ENCODE data around the gene ENG. TPM values are rescaled to one million over a fixed set of nuclear protein-coding genes. Genes with fewer than 3 reads are reported as not detected.

Gene ENG
- total RNA-seq: 10 to 100 TPM; 12.7 to 34.1 TPM

- Mint-ChIP-seq H3K36me3 (peaks cover 4% of the 10 kb centered on the region), H3K4me1 (ENCODE audit: low read depth in 2 of 2) (peaks cover 23 to 28% of the 10 kb centered on the region in 2 donors), H3K9me3 (peaks cover 3% of the 10 kb centered on the region), H3K27ac (peak within 1 kb of the TSS; percentile 80), H3K27me3 (no peaks in the 10 kb centered on the region), H3K4me3 (peak within 1 kb of the TSS; percentile 91)
- DNase-seq (ENCODE audit: low spot score) (no peak), ATAC-seq (peak; percentile 58 to 67)
Observed at GRCh38 chr9:127854184-127854806, at the start of gene ENG. TSS of gene ENG (minus strand) at chr9:127854658. CDS start at chr9:127854355, 303 bp downstream.

GRCh38 chr9:127903557-127904475, 49.4 kb upstream of the ENG start:
- peak overlapping the region; percentile 97 for H3K4me3 Mint-ChIP-seq
- peak; percentile 88 for DNase-seq (ENCODE audit: low spot score)
- H3K9me3 Mint-ChIP-seq: no peaks in the 10 kb centered on the region
- H3K27ac Mint-ChIP-seq: peak overlapping the region; percentile 100
- H3K36me3 Mint-ChIP-seq: no peaks in the 10 kb centered on the region
- H3K27me3 Mint-ChIP-seq: no peaks in the 10 kb centered on the region
- peaks cover 34 to 46% of the 10 kb centered on the region in 2 donors for H3K4me1 Mint-ChIP-seq (ENCODE audit: low read depth in 2 of 2)
- peak; percentile 57 to 65 for ATAC-seq

DNA sequence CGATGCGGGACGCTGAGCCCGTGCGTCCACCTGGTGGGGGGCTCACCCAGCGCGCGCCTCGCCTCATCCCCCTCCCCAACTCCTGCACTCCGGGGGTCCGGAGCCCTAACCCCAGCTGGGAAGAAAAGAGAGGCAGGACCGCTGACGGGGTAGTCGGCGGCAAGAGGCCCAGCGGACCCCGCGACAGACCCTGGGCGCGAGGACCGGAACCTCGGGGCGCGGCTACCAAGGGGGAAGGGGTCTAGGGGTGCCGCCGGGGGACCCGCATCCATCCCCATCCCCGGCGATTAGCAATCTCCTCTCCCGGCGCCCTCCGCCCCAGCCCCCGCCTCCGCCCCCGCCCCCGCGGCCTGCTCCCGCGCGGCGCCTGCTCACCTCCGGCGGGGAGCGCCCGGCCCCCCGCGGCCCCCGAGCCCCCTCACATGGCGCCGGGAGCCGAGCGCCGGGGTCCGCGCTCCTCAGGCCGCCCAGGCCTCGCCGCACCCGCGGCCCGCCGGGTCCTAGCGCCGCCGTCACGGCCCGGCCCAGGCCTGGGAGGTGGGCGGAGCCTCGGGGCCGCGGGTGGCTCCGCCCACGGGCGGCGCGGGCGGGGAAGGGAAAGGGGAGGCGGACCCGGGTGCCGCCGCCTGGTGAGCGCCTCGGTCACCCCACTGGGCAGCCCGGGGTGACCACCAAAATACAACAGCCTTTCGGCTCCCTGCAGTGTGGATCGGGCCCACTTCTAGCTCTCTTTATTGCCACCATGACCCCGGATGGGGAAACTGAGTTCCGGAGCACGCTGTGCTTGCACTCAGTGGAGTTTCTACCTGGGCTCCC, 44.9 kb upstream of the ENG start, which contains the start of gene ST6GALNAC6:
TSS of gene ST6GALNAC6 (minus strand) at position 476 of the 816 bp plus-strand sequence. CDS start 1,622 bp downstream, outside the sequence.
- H3K27me3 Mint-ChIP-seq: no peaks in the 10 kb centered on the region
- peak; percentile 85 for DNase-seq (ENCODE audit: low spot score)
- peak within 1 kb of the TSS; percentile 64 to 78 for H3K27ac Mint-ChIP-seq
- H3K4me3 Mint-ChIP-seq: peak within 1 kb of the TSS; percentile 82
- peak; percentile 90 to 93 for ATAC-seq
- peaks cover 12% of the 10 kb centered on the region for H3K36me3 Mint-ChIP-seq
- no peaks in the 10 kb centered on the region for H3K9me3 Mint-ChIP-seq
- H3K4me1 Mint-ChIP-seq (ENCODE audit: low read depth in 2 of 2): peaks cover 28 to 31% of the 10 kb centered on the region in 2 donors

- Mint-ChIP-seq H3K4me3 (peak overlapping the region; percentile 82), H3K9me3 (no peaks in the 10 kb centered on the region), H3K27me3 (no peaks in the 10 kb centered on the region), H3K27ac (peak overlapping the region; percentile 64 to 78), H3K4me1 (ENCODE audit: low read depth in 2 of 2) (peaks cover 25 to 29% of the 10 kb centered on the region in 2 donors), H3K36me3 (peaks cover 19% of the 10 kb centered on the region)
- DNase-seq (ENCODE audit: low spot score) (peak; percentile 70), ATAC-seq (peak; percentile 22 to 50)
Observed at GRCh38 chr9:127898433-127899127, 44.1 kb upstream of the ENG start.

- Mint-ChIP-seq H3K4me3 (peak overlapping the region; percentile 34), H3K36me3 (peaks cover 32% of the 10 kb centered on the region), H3K9me3 (no peaks in the 10 kb centered on the region), H3K4me1 (ENCODE audit: low read depth in 2 of 2) (peaks cover 18 to 31% of the 10 kb centered on the region in 2 donors), H3K27me3 (no peaks in the 10 kb centered on the region), H3K27ac (no peak overlapping the region)
- DNase-seq (ENCODE audit: low spot score): peak; percentile 56
- peak; percentile 24 to 53 for ATAC-seq
Observed at GRCh38 chr9:127897193-127897692, 42.8 kb upstream of the ENG start.

DNA sequence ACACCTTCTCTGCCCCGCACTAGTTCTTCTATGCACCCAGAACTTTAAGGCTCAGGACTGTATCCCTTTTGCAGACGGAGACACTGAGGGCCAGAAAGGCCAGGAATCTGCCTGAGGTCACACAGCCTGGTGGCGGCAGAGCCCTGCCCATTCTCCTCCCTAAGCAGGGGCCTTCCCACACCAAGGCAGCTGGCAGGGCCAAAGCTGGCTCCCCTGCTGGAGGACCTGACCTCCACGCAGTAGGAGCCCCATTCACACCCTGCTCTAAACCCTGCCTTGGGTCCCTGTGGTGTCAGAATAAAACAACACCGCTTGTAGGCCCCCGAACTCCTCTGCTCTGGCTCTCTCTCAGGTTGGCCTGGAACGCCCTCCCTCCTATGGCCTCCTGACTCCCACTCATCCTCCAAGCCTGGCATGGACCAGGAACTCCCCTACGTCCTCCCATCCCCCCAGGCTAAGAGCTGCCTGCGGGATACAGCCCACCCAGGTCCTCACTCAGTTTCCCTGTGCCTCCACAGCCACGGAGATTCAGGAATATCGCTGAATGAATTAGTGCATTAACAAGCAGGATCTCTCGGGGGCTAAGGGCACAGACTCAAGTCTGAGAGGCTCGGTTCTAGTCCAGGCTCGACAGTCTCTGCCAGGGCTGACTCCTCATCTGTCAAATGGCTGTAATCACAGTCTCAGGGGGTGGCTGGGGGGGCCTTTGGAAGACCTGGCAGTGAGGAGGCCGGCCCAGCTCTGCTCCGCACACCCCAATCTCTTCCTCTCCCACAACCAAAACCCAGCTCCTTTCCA, 42.1 kb upstream of the ENG start:
- peak; percentile 58 for DNase-seq (ENCODE audit: low spot score)
- H3K9me3 Mint-ChIP-seq: no peaks in the 10 kb centered on the region
- H3K27me3 Mint-ChIP-seq: no peaks in the 10 kb centered on the region
- no peak overlapping the region for H3K27ac Mint-ChIP-seq
- H3K36me3 Mint-ChIP-seq: peaks cover 32% of the 10 kb centered on the region
- peaks cover 18 to 31% of the 10 kb centered on the region in 2 donors for H3K4me1 Mint-ChIP-seq (ENCODE audit: low read depth in 2 of 2)
- ATAC-seq: no peak
- no peak overlapping the region for H3K4me3 Mint-ChIP-seq

DNA sequence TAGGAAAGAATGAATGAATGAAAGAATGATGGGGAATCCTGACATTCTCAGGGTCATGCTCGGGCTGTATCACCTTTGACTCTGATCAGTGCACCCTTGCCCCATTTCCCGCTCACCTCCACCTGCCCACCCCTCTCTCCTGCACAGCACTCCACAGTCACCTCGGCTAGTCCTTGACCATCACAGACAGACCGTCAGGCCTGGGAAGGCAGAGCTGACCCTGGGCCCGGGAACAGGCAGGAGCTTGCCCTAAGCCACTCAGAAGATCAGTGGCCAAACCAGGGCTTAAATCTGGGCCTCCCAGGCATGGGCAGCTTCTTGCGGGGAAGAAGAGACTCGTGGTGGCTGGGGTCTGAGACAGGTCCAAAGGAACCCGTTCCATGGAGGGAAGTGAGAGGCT, 41.4 kb upstream of the ENG start:
- no peaks in the 10 kb centered on the region for H3K9me3 Mint-ChIP-seq
- no peaks in the 10 kb centered on the region for H3K27me3 Mint-ChIP-seq
- DNase-seq (ENCODE audit: low spot score): peak; percentile 29
- peak overlapping the region in 1 of 2 donors; percentile 35 for H3K27ac Mint-ChIP-seq
- no peak overlapping the region for H3K4me3 Mint-ChIP-seq
- H3K36me3 Mint-ChIP-seq: peaks cover 32% of the 10 kb centered on the region
- ATAC-seq: no peak
- peaks cover 14 to 32% of the 10 kb centered on the region in 2 donors for H3K4me1 Mint-ChIP-seq (ENCODE audit: low read depth in 2 of 2)

DNA sequence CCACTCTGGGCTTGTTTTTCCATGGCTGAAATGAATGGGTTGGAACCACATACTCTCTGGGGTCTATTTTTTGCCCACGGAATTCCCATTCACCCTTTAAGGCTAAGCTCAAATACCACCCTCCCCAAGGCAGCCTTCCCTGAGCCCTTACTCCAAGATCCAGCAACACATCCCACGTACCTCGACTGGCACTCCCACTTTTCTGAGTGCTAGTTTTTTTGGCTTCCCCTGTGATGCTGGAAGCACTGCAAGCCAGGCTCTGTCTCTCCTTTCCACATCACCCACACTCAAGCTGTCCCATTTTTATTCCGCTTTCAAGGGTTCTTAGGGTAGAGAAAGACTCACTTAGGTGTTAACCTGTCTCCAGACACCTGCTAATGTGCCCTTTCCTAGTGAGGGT, 38.9 kb upstream of the ENG start:
- Mint-ChIP-seq H3K36me3 (peaks cover 32% of the 10 kb centered on the region), H3K27ac (no peak overlapping the region), H3K4me1 (ENCODE audit: low read depth in 2 of 2) (peaks cover 11 to 28% of the 10 kb centered on the region in 2 donors), H3K9me3 (no peaks in the 10 kb centered on the region), H3K27me3 (no peaks in the 10 kb centered on the region), H3K4me3 (no peak overlapping the region)
- ATAC-seq: no peak
- DNase-seq (ENCODE audit: low spot score): peak; percentile 42

DNA sequence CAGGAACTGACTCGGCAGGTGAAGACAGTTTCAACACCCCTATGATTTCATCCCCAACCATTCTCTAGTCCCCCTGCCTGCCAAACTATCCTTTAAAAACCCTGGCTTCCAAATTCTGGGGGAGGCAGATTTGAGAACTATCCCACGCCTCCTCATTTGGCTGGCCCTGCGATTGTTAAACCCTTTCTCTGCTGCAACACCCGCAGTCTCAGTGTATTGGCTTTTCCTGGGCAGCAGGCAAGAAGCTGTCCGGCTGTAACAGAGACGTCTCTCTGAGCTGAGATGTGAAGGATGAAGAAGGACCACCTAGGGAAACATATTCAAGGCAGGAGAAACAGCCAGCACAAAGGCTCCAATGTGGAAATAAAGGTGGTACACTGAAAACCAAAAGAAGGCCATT, 38.4 kb upstream of the ENG start:
- peak overlapping the region in 1 of 2 donors; percentile 32 for H3K27ac Mint-ChIP-seq
- ATAC-seq: no peak

GRCh38 chr9:127890053-127890452, 35.6 kb upstream of the ENG start:
- DNase-seq (ENCODE audit: low spot score) (peak; percentile 5), ATAC-seq (no peak)
- Mint-ChIP-seq H3K27me3 (no peaks in the 10 kb centered on the region), H3K36me3 (peaks cover 25% of the 10 kb centered on the region), H3K27ac (no peak overlapping the region), H3K4me1 (ENCODE audit: low read depth in 2 of 2) (peaks cover 7 to 24% of the 10 kb centered on the region in 2 donors), H3K4me3 (no peak overlapping the region), H3K9me3 (no peaks in the 10 kb centered on the region)

More for the DNA sequence above, 38.4 kb upstream of the ENG start:
- H3K36me3 Mint-ChIP-seq: peaks cover 32% of the 10 kb centered on the region
- peaks cover 8 to 27% of the 10 kb centered on the region in 2 donors for H3K4me1 Mint-ChIP-seq (ENCODE audit: low read depth in 2 of 2)
- no peaks in the 10 kb centered on the region for H3K9me3 Mint-ChIP-seq
- no peak overlapping the region for H3K4me3 Mint-ChIP-seq
- peak; percentile 46 for DNase-seq (ENCODE audit: low spot score)
- H3K27me3 Mint-ChIP-seq: no peaks in the 10 kb centered on the region

- no peak overlapping the region for H3K4me3 Mint-ChIP-seq
- peaks cover 13 to 22% of the 10 kb centered on the region in 2 donors for H3K4me1 Mint-ChIP-seq (ENCODE audit: low read depth in 2 of 2)
- H3K27ac Mint-ChIP-seq: no peak overlapping the region
- H3K27me3 Mint-ChIP-seq: no peaks in the 10 kb centered on the region
- peaks cover 6% of the 10 kb centered on the region for H3K36me3 Mint-ChIP-seq
- DNase-seq (ENCODE audit: low spot score) (peak; percentile 13), ATAC-seq (no peak)
- no peaks in the 10 kb centered on the region for H3K9me3 Mint-ChIP-seq
Observed at GRCh38 chr9:127887792-127888191, 33.3 kb upstream of the ENG start.

- no peak overlapping the region for H3K27ac Mint-ChIP-seq
- no peaks in the 10 kb centered on the region for H3K27me3 Mint-ChIP-seq
- DNase-seq (ENCODE audit: low spot score): peak; percentile 35
- H3K4me1 Mint-ChIP-seq (ENCODE audit: low read depth in 2 of 2): peaks cover 13 to 20% of the 10 kb centered on the region in 2 donors
- no peak overlapping the region for H3K4me3 Mint-ChIP-seq
- ATAC-seq: no peak
- no peaks in the 10 kb centered on the region for H3K9me3 Mint-ChIP-seq
- H3K36me3 Mint-ChIP-seq: no peaks in the 10 kb centered on the region
Observed at GRCh38 chr9:127886401-127886972, 32.0 kb upstream of the ENG start.

Data from natural killer cell treated with Interleukin-12 subunit alpha and Interleukin-12 subunit beta and Interleukin-15 and Interleukin-18, amount 100 ng/mL, for 72 hours (primary cell).